Liver (tissue), 3 donors: ENCODE data around the gene CHST3.

Experiments used
- ATF3 ChIP-seq: IDR thresholded peaks from 2 replicates; pipeline ENCODE4 v1.6.1; 2016; ENCODE audit warnings: antibody characterized with exemption
- EGR1 ChIP-seq, 2 donors: IDR thresholded peaks; 2 replicates each; pipeline ENCODE4 v1.6.1; 2016 to 2018; ENCODE audit warnings: antibody characterized with exemption in 2 of 2, low read depth in 2 of 2
- FOXA1 ChIP-seq: IDR thresholded peaks from 2 replicates; pipeline ENCODE4 v1.6.1; 2016; ENCODE audit warnings: antibody characterized with exemption
- GABPA ChIP-seq, 2 donors: IDR thresholded peaks in 1 of 2; conservative IDR thresholded peaks in 1 of 2; 2 replicates each; pipeline ENCODE4 v1.6.1; 2016; ENCODE audit warnings: antibody characterized with exemption in 2 of 2, mild to moderate bottlenecking in 1 of 2, moderate library complexity in 1 of 2
- HNF4G ChIP-seq: IDR thresholded peaks from 2 replicates; pipeline ENCODE4 v1.6.1; 2016; ENCODE audit warnings: antibody characterized with exemption
- RAD21 ChIP-seq, 2 donors: IDR thresholded peaks; 2 replicates each; pipeline ENCODE4 v1.6.1; 2016; ENCODE audit warnings: antibody characterized with exemption in 2 of 2, mild to moderate bottlenecking in 2 of 2
- SP1 ChIP-seq: IDR thresholded peaks from 2 replicates; pipeline ENCODE4 v1.6.1; 2018; ENCODE audit warnings: antibody characterized with exemption, mild to moderate bottlenecking
- TAF1 ChIP-seq: conservative IDR thresholded peaks from 2 replicates; pipeline ENCODE4 v1.6.1; 2016; ENCODE audit warnings: antibody characterized with exemption, mild to moderate bottlenecking
- YY1 ChIP-seq: IDR thresholded peaks from 2 replicates; pipeline ENCODE4 v1.6.1; 2016; ENCODE audit warnings: antibody characterized with exemption, mild to moderate bottlenecking
- TF ChIP-seq, protein P1 (sequence below): IDR thresholded peaks from 2 replicates; pipeline ENCODE4 v1.6.1; 2016; ENCODE audit warnings: antibody characterized with exemption, mild to moderate bottlenecking
- TF ChIP-seq, protein P2 (sequence below): fragments of 150-350 bp; IDR thresholded peaks from 2 replicates; pipeline ENCODE4 v1.5.1; 2017; ENCODE audit warnings: improper control_type of control experiment, low read depth, low read length; ENCODE audit not compliant: missing input control
- TF ChIP-seq, protein P3 (sequence below): IDR thresholded peaks from 2 replicates; pipeline ENCODE4 v1.6.1; 2016; ENCODE audit warnings: antibody characterized with exemption
- donor health status: healthy.
- donor health status: healthy.

DNA sequence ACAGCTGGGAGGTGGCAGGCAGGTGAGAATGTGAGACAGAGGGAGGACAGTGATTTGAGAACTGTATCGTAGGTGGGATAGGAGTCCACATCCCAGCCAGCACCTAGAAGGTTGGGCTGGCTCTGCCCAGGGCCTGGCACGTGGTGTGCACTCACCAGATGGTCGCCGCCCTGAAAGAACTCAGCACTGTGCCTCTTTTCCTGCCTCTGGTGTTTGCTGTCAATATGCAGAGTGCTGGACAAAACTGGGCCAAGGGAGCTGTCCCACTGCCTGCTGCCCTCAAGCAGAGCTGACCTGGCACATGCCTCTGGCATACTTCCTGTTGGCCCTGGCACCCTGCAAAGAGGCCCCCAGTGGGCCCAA, 36.8 kb downstream of the CHST3 start:
- TF ChIP-seq HNF4G, result no peak
- TF ChIP-seq, protein P1, sequence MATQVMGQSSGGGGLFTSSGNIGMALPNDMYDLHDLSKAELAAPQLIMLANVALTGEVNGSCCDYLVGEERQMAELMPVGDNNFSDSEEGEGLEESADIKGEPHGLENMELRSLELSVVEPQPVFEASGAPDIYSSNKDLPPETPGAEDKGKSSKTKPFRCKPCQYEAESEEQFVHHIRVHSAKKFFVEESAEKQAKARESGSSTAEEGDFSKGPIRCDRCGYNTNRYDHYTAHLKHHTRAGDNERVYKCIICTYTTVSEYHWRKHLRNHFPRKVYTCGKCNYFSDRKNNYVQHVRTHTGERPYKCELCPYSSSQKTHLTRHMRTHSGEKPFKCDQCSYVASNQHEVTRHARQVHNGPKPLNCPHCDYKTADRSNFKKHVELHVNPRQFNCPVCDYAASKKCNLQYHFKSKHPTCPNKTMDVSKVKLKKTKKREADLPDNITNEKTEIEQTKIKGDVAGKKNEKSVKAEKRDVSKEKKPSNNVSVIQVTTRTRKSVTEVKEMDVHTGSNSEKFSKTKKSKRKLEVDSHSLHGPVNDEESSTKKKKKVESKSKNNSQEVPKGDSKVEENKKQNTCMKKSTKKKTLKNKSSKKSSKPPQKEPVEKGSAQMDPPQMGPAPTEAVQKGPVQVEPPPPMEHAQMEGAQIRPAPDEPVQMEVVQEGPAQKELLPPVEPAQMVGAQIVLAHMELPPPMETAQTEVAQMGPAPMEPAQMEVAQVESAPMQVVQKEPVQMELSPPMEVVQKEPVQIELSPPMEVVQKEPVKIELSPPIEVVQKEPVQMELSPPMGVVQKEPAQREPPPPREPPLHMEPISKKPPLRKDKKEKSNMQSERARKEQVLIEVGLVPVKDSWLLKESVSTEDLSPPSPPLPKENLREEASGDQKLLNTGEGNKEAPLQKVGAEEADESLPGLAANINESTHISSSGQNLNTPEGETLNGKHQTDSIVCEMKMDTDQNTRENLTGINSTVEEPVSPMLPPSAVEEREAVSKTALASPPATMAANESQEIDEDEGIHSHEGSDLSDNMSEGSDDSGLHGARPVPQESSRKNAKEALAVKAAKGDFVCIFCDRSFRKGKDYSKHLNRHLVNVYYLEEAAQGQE, result no peak
- TF ChIP-seq, protein P2, sequence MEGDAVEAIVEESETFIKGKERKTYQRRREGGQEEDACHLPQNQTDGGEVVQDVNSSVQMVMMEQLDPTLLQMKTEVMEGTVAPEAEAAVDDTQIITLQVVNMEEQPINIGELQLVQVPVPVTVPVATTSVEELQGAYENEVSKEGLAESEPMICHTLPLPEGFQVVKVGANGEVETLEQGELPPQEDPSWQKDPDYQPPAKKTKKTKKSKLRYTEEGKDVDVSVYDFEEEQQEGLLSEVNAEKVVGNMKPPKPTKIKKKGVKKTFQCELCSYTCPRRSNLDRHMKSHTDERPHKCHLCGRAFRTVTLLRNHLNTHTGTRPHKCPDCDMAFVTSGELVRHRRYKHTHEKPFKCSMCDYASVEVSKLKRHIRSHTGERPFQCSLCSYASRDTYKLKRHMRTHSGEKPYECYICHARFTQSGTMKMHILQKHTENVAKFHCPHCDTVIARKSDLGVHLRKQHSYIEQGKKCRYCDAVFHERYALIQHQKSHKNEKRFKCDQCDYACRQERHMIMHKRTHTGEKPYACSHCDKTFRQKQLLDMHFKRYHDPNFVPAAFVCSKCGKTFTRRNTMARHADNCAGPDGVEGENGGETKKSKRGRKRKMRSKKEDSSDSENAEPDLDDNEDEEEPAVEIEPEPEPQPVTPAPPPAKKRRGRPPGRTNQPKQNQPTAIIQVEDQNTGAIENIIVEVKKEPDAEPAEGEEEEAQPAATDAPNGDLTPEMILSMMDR, result no peak
- no peak for TF ChIP-seq RAD21 (IDR thresholded peaks at IDR 0.05)
- no peak for TF ChIP-seq YY1
- TF ChIP-seq FOXA1, result no peak
- no peak for TF ChIP-seq EGR1 (IDR thresholded peaks at IDR 0.05; ENCODE audit: low read depth in 2 of 2)
- no peak for TF ChIP-seq GABPA (IDR thresholded peaks at IDR 0.05 in 1 of 2, conservative IDR thresholded peaks at IDR 0.05 in 1 of 2)
- TF ChIP-seq TAF1, result no peak
- TF ChIP-seq ATF3, result no peak
- no peak for TF ChIP-seq SP1
- TF ChIP-seq, protein P3, sequence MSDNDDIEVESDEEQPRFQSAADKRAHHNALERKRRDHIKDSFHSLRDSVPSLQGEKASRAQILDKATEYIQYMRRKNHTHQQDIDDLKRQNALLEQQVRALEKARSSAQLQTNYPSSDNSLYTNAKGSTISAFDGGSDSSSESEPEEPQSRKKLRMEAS, result no peak
